Effector CD8-positive, alpha-beta T cell (primary cell): ENCODE measurements around the gene TUBB4A.
A peak's percentile ranks its signal among the peaks of the same experiment; 100 is the strongest.
"Not testable (repeated sequence)": the region's sequence is repeated elsewhere in the genome, so short reads cannot be mapped to it uniquely, and the experiment has no call there.

Experiments
- DNase-seq: peaks from one replicate; lab custom pipeline; 2025; lab: John Stamatoyannopoulos, UW
- total RNA-seq, 4 experiments: gene quantifications; one replicate each; lab custom pipeline; 2026; lab: John Stamatoyannopoulos, UW

The TUBB4A gene
- 0.88 to 3.4 (median 2.9) reads per million in 4 experiments for total RNA-seq

DNA sequence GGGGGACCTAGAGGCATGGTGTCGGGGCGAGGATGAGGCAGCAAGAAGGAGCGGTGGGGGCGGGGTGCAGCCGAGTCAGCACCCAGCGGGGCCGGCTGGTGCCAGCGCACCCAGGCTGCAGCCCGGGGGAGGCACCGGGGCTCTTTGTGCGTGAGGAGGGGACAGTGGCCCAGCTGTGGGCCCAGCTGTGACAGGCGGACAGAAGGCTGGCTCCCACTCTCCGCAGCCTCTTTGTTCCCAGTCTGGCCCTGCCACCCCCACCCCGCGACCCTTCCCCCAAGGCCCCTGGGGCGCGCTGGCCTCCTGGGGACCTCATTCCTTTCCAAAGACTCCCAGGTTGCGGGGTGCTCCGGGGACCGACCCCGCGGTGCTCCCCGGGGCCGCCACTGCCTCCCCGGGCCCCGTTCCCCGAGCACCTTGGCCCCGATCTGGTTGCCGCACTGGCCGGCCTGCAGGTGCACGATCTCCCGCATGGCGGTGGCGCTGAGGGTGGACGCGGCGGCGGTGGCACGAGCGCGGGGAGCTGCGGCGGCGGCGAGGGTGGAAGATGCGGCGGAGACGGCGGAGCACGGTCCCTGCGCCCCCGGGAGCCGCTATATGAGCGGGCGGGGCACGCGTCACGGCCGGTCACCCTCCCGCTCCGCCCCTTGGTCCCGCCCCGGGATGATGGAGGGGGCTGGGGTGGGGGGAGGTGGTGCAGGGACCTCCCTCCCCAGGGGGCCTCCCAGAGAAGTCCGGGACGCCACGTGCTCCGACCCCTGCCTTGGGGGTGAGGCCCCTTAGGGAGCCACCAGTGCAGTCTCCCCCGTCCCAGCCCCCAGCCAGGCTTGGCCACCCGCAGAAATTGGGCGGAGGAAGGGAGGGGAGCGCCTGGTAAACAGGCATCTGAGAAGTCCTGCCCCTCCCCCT, at the start of gene TUBB4A:
TUBB4A (minus strand) TSS at position 570 of the 909 bp plus-strand sequence; CDS start at position 473, 97 bp downstream.
- peak; percentile 13 for DNase-seq

DNA sequence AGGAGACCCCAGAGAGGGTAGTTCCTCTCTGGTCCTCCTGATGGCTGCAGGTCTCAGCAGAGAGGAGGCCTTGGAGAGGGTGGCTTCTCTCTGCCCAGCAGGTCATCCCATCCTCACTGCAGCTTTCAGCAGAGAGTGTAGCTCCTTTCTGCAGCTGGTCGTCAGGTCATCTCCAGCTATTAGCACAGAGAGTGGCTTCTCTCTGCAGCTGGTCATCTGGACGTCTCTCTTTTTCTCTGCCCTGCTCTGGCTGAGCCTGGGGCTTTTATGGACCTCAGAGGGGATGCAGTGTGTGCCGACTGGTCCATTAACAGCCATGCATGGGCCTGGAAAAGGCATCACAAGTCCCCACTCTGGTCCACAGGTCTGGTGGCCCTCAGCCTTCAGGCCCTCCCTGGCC, 49.0 kb upstream of the TUBB4A start:
- no peak for DNase-seq

DNA sequence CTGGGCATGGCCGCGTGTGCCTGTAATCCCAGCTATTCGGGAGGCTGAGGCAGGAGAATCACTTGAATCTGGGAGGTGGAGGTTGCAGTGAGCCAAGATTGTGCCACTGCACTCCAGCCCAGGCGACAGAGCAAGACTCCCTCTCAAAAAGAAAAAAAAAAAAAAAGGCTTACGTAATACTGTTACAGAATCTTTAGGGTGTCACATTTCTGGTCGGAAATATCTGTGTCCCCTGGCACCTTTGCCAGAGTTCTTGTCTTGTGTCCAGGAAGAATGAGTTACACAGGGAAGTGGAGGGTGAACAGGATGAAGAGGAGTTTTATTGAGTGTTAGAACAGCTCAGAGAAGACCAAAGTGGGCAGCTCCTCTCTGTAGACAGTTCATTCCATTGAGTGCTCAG, 48.6 kb upstream of the TUBB4A start:
- DNase-seq, result not testable (repeated sequence)

DNA sequence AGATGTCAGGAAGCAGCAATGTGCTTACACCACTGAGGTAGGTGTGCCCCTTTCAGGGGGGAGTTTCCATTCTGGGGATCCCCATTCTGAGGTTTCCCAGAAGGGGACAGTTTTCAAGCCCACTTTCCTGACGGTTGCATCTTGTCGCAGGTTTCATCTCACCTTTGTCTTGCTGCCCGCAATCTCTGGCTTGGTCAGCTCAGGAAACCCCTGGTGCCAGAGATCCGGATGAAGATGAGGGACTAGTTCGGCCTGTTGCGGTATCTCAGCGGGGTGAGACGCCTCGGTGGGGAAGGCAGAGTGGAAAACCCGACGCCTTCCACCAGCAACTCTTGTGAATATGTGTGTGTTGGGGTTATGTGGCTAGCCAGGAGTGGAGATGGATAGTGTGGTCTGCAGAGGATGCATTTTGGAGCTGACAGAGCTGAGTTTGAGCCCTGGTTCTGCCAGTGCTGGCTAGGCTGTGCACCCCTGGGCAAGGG, 41.8 kb upstream of the TUBB4A start:
- DNase-seq, result no peak

DNA sequence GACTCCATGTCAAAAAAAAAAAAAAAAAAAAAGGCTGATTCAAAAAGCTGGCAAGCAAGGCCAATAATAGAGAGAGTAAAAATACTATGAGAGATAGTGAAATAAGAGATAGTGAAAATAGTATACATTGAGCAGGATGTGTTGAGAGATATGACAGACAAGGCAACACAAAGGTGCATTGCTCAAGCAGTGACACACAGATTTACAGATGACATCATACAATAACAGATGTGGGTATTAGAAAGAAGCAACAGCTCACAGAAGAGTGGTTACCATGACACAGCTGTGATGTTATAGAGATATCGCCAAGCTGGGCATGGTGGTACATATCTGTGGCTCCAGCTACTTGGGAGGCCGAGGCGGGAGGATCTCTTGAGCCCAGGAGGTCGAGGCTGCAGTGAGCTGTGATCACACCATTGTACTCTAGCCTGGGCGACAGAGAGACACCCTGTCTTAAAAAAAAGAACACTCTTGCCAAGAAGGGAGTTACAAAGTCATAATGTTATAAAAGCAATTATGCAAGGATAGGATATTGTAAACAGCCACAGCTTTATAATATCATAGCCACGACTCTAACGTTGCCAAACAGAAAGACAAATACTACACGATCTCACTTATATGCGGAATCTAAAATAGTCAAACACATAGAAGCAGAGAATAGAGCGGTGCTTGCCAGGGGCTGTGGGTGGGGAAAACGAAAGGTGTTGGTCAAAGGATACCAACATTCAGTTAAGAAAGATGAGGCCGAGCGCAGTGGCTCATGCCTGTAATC, 39.0 kb upstream of the TUBB4A start:
- no peak for DNase-seq

DNA sequence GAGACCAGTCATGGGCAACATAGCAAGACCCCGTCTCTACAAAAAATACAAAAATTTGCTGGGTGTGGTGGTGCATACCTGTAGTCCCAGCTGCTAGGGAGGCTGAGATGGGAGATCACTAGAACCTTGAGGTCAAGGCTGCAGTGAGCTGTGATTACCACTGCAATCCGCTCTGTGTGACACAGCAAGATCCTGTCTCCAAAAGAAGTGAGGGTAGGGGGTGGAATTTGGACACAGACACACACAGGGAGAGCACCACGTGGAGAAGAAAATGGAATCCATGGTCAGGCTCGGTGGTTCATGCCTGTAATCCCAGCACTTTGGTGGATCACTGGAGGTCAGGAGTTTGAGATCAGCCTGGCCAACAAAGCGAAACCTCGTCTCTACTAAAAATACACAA, 37.4 kb upstream of the TUBB4A start:
- no peak for DNase-seq

DNA sequence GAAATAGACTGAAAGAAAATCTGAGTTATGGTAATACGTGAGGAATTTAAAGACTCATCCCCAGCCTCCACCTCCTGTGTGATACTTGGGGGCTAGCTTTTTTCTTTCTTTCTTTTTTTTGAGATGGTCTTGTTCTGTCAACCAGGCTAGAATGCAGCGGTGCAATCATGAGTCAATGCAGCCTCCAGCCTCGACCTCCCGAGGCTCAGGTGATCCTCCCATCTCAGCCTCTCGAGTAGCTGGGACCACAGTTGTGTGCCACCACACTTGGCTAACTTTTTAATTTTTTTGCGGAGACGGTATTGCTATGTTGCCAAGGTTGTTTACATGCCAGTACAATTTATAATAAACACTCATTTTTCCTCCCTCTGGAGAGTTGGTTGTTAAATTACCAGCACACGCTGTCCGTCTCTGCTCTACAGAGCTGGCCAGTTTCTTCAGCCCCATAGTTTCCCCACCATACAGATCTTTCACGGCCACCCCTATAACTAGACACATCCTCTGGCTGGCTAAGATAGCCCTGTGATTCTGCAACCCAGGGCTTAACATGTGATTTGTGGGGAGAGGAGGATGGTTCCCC, 33.5 kb upstream of the TUBB4A start:
- DNase-seq, result no peak

DNA sequence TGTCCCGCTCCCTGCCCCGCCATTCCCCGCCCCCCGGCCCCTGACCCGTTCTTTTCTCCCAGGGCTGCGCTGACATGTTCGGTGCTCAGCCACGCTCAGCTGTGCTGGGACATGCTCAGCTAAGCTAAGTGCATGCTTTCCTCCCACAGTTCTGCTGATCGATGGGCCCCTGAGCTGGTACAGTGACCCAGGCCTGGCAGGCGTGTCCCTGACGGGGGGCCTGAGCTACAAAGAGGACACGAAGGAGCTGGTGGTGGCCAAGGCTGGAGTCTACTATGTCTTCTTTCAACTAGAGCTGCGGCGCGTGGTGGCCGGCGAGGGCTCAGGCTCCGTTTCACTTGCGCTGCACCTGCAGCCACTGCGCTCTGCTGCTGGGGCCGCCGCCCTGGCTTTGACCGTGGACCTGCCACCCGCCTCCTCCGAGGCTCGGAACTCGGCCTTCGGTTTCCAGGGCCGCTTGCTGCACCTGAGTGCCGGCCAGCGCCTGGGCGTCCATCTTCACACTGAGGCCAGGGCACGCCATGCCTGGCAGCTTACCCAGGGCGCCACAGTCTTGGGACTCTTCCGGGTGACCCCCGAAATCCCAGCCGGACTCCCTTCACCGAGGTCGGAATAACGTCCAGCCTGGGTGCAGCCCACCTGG, 32.5 kb upstream of the TUBB4A start:
- no peak for DNase-seq

DNA sequence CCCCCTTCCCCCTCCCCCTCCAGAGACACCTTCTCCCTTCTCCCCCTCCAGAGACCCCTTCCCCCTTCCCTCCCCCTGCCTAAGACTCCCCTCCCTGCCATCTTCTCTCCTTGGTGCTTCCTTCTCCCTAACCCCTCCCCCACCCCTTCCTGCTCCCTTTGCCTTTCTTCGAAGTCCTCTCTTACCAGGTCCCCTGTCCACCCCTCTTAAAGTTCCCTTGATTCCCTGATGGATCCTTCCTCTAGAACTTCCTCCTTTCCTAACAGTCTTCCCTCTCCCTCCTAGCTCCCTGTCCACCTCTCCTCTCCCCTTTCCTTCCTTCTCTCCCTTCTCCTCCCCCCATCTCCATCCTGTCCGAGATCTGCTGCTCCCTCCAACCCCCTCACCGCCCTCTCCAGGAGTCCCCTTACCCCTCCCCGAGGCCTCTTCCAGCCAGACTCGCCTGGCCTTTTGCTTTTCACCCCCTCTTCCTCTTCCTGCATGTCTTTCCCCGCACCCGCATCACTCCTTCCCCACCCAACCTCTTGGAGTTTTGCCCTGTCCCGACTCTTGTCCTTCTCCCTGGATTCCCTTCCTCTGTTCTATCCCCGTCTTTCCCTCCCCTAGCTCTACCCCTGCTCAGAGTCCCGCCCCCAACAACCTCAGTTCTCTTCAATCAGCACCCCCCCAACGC, 31.8 kb upstream of the TUBB4A start:
- DNase-seq, result no peak

DNA sequence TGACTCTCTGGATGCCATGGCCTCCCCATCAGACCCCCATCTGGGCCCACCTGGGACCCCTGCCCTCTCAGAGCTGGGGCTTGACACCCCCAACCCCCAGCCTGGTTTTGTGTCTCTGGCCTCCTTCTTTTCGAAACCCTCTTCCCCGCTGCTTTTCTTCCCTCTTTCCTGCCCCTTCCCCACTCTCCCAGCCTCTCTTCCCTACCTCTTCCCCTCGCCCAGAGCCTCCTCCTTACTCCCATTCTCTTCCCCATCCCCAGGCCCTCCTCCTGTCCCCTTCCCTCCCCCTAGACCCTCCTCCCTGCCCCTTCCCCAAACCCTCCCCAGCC, 30.9 kb upstream of the TUBB4A start:
- DNase-seq, result no peak

DNA sequence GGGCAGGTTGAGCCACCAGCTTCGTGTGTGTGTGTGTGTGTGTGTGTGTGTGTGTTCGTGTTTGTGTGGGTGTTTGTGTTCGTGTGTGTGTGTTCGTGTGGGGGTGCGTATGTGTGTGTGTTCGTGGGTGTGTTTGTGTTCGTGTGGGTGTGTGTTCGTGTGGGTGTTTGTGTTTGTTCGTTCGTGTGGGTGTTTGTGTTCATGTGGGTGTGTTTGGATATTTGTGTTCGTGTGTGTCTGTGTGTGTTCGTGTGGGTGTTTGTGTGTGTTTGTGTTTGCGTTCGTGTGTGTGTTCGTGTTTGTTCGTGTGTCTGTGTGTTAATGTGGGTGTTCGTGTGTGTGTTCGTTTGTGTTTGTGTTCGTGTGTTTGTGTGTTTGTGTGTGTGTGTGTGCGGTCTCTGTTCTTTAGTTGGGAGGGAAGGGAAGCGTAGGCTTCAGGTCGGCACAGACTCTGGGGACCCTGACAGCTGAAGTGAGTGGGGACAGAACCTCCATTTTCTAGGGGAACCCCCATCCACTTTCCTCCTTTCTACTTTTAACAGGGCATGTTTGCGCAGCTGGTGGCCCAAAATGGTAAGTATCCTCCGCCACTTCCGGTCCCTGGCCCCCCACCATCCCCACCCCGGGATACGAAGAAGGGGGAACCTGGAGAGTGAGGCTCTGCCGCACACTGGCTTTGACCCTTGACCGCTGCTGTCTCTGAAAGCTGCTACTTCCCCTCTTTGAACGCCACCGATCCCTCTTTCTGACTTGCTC, 30.3 kb upstream of the TUBB4A start:
- DNase-seq, result no peak

DNA sequence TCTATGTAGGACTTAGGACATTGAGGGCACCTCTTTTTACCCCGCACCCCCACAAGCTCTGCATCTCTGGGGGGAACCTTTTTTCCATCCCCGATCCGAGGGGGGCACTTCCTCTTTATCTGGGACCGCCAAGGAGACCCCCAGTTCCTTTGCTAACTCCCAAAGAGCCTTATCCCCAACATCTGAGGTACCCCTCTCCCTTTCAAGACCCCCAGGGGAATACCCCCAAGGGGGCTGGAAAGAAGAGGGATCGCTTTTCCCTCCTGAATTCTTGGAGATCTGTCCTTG, 29.8 kb upstream of the TUBB4A start:
- DNase-seq, result no peak

DNA sequence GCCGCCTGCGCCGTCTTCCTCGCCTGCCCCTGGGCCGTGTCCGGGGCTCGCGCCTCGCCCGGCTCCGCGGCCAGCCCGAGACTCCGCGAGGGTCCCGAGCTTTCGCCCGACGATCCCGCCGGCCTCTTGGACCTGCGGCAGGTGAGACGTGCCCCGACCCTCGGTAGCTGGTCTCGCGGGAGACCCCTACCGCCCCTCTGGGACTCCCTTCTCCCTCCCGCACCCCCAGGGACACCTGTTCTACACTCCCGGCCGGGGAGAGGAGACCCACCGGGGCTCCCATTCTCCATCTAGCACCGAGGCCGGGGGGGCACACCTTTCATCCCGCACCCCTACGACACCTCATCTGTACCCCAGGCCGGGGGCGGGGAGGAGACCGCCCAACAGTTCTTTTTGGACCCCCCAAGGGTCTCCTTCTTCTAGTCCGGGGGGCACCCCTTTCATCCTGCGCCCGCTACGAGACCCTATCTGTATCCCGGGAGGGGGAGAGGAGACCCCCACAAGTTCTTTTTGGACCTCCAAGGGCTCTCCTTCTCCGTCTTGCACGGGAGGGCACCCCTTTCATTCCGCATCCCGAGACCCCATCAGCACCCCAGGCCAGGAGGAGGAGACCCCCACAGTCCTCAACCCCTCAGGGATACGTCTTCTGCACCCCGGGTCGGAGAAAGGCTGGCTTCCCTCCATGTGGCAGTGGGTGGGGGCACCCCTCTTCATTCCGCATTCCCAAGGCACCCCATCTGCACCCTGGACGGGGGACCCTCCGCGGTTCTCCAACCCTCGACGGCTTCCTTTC, 29.2 kb upstream of the TUBB4A start:
- DNase-seq, result no peak

DNA sequence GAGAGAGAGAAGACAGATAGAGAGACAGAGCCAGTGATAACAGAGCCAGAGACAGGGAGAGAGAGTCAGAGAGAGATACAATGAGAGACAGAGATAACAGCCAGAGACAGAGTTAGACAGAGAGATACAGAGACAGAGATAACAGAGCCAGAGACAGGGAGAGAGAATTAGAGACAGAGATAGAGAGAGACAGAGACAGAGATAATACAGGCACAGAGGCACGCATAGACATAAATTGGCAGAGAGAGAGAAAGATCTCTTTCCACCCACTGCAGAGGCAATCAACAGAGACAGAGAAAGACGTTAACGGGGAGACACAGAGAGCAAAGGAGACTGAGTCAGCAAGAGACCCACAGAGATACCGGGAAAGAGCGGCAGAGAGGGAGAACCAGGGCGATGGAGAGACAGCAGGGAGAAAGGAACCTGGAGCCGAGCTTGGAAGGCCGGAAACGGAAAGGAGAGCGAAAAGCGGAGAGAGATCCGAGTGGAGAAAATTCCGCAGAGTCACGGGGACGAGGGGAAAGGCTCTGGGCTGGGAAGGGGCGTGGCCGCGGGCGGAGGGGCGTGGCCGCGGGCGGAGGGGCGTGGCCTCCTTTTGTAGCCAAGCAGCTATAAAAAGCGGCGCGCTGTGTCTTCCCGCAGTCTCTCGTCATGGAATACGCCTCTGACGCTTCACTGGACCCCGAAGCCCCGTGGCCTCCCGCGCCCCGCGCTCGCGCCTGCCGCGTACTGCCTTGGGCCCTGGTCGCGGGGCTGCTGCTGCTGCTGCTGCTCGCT, 28.5 kb upstream of the TUBB4A start, which contains the start of gene TNFSF9:
TNFSF9 (plus strand) TSS at position 641 of the 777 bp plus-strand sequence; CDS start at position 652, 11 bp downstream.
- DNase-seq, result peak; percentile 81

DNA sequence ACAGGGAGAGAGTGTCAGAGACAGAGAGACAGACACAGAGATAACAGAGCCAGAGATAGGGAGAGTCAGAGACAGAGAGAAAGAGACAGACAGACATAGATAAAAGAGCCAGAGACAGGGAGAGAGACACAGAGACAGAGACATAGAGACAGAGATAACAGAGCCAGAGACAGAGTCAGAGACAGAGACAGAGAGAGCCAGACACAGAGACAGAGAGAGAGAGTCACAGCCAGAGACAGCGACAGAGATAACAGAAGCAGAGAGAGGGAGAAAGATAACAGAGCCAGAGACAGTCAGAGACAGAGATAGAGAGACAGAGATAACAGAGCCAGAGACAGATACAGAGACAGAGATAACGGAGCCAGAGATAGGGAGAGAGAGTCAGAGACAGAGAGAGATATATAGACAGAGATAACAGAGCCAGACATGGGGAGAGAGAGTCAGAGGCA, 27.9 kb upstream of the TUBB4A start:
- no peak for DNase-seq

DNA sequence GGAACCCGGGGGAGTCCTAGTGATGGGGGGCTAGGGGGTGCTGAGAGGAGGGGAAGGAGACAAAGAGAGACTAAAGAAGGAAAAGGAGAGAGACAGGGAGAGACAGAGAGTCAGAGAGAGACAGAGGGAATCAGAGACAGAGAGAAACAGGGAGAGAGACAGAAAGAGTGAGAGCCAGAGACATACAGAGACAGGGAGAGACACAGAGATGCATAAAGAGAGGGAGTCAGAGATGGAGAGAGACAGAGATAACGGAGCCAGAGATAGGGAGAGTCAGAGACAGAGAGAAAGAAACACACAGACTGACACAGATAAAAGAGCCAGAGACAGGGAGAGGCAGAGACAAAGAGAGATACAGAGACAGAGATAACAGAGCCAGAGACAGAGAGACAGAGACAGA, 27.2 kb upstream of the TUBB4A start:
- no peak for DNase-seq

DNA sequence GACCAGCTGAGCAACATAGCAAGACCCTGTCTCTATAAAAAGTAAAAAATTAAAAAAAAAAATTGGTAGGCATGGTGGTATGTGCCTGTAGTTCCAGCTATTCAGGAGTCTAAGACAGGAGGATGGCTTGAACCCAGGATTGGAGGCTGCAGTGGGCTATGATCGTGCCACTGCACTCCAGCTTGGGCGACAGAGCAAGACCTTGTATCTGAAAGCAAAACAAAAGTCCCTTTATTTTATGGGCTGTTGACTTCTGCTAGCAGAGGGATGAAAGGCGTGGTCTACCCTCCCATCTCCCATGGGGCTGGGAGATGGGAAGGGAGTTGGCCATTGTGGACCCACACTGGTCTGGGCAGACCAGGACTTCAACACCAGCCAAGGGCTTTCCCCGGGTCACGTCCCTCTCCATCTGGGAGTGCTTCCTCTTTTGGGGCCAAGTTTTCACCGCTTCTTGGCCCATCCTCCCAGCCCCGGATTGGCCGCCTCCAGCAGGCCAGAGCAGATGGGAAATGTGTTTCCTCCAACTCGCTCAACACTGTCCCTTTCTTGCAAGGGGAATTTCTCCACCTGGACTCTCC, 26.5 kb upstream of the TUBB4A start:
- no peak for DNase-seq

DNA sequence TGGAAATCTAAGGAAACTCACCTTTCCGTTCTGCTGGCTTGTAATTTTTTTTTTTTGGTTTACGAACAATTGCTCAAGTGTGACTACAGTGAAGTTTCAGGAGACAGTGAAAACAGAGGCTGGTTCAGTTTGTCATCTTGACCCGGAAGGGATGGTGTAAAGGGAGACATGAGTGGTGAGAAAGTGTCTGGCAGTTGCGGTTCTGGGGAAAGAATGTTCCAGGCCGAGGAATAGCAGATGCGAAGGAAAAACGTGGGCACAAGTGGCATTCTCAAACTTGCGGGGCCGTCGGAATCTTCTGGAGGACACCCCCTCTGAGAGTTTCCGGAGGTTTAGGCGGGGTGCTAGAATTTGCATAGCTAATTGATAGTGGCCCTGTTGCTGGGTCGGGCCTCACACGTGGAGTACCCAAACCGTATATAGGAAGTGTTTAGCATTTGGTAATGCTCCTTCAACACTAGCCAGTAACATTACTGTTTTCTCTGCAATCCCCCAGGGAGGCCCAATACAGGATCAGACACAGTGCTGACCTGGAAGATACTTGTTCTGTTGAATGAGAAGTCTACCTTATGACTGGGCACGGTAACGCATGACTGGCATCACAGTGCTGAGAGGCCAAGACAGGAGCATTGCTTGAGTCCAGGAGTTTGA, 25.9 kb upstream of the TUBB4A start:
- DNase-seq, result no peak
